Heart right ventricle (tissue), 16 donors: Measurements from ENCODE around the gene CAD. TPM values are rescaled to one million over a fixed set of nuclear protein-coding genes. Genes with fewer than 3 reads are reported as not detected.
A peak's percentile ranks its signal among the peaks of the same experiment; 100 is the strongest.

Experiments
- ATAC-seq, 8 donors: fragments of 200-7000 bp; cut with Tn5 transposase; one replicate each; pipeline ENCODE4 v1.9.1; 2020; ENCODE audit warnings: mild to moderate bottlenecking in 8 of 8, moderate library complexity in 8 of 8, moderate number of reproducible peaks in 1 of 8
- DNase-seq, 2 donors: peaks; one replicate each; pipeline ENCODE4 v3.0.0-alpha.2; 2020
- H3K27ac ChIP-seq, 10 donors: fragments of 200-600 bp; sonication (generic) in 2 of 10; one replicate each; pipeline versions ENCODE4 v1.5.0 to v1.8.0; 2020 to 2022; ENCODE audit warnings: mild to moderate bottlenecking in 3 of 10
- H3K27me3 ChIP-seq, 7 donors: fragments of 200-600 bp; one replicate each; pipeline ENCODE4 v1.8.0; 2021 to 2022; ENCODE audit warnings: mild to moderate bottlenecking in 2 of 7
- H3K36me3 ChIP-seq, 9 donors: fragments of 200-600 bp; sonication (generic) in 1 of 9; one replicate each; pipeline versions ENCODE4 v1.5.0 to v1.8.0; 2020 to 2022; ENCODE audit warnings: mild to moderate bottlenecking in 2 of 9
- H3K4me1 ChIP-seq, 9 donors: fragments of 200-600 bp; sonication (generic) in 1 of 9; one replicate each; pipeline versions ENCODE4 v1.5.0 to v1.8.0; 2020 to 2022; ENCODE audit warnings: mild to moderate bottlenecking in 4 of 9
- H3K4me3 ChIP-seq, 10 donors: fragments of 200-600 bp; sonication (generic) in 2 of 10; one replicate each; pipeline versions ENCODE4 v1.5.0 to v1.8.0; 2020 to 2022; ENCODE audit warnings: mild to moderate bottlenecking in 7 of 10, moderate library complexity in 2 of 10
- H3K9me3 ChIP-seq, 11 donors: fragments of 200-600 bp in 10 of 11; sonication (generic) in 2 of 11; one replicate each; pipeline versions ENCODE4 v1.5.0 to v1.8.0; 2013 to 2022; ENCODE audit warnings: mild to moderate bottlenecking in 2 of 11, control low read depth in 1 of 11, moderate library complexity in 1 of 11
- WGBS, 2 donors: extraction: QIAGEN DNeasy Blood & Tissue Kit; methylation state at CpG; one replicate each; pipeline ENCODE4 v1.1.7; 2013; ENCODE audit warnings: inconsistent platforms in 1 of 2; 5-methylcytosine and 5-hydroxymethylcytosine counted together
- intact Hi-C, 10 donors: fragments of 100-400 bp; cut with DNase I; formaldehyde crosslinking; loops; one replicate each; pipeline versions ENCODE4 v1.11.1 to v1.14.2; 2022
- polyA plus RNA-seq, 2 donors: library from polyadenylated mRNA; stranded (reverse); fragments of 200-250 nt; gene quantifications; one replicate each; pipeline ENCODE4 v1.2.3, GENCODE V29; 2013
- total RNA-seq, 10 donors: library from RNA; stranded (reverse); fragmentation: NEBNext Ultra II Directional in 3 of 10; extraction: Animal tissue kit (Norgen Biotek cat#: 25700) in 3 of 10; gene quantifications; one replicate each; pipeline versions ENCODE4 v1.2.1 to v1.2.4, GENCODE V29; 2021 to 2023
- TF ChIP-seq, protein P1 (sequence below), 9 donors: fragments of 200-600 bp; sonication (generic) in 2 of 9; IDR thresholded peaks; one replicate each; pipeline versions ENCODE4 v1.5.0 to v1.8.0; 2021 to 2022; ENCODE audit warnings: antibody characterized with exemption in 9 of 9, mild to moderate bottlenecking in 5 of 9, moderate library complexity in 1 of 9
- donor health status: Arrhythmogenic right ventricular cardiomyopathy.
- donor health status: ischemic (EF 13 %, LVEDD 7.1; RV severe dilation, severe dysfunction).
- donor health status: healthy with polysubstance abuse.
- donor health status: DM: no; HTN: yes; CAD: no.
- donor health status: DM: no; HTN: no; CAD: no.
- donor health status: ischemic (EF 25% LVEDD 6.9; RV normal size, moderate dysfunction).
- donor health status: ischemic (EF 25% LVEDD 5.7; RV mildly dilated, moderate dysfunction).
- donor health status: healthy.
- donor health status: DM: yes; HTN: yes; CAD: no.
- donor health status: Ischemic cardiomyopathy.
- donor health status: ischemic (EF 35%, LVEDD 5.7; RV mildly dilated, moderate dysfunction).
- donor health status: nonischemic (EF 11% LVEDD 7.7; RV severe dilation, severe dysfunction).
- donor health status: DM: yes; HTN: yes; CAD: no.
- donor health status: PGD.
- donor health status: ischemic (EF 29% LVEDD 5.4; RV normal size, mild dysfunction).
- donor health status: nonischemic (EF 23%, LVEDD 6.1; RV moderate dilation, normal function).

Gene CAD
- total and polyA plus RNA-seq, 12 donors = 6.1 to 10.6 (median 7.6) TPM

DNA sequence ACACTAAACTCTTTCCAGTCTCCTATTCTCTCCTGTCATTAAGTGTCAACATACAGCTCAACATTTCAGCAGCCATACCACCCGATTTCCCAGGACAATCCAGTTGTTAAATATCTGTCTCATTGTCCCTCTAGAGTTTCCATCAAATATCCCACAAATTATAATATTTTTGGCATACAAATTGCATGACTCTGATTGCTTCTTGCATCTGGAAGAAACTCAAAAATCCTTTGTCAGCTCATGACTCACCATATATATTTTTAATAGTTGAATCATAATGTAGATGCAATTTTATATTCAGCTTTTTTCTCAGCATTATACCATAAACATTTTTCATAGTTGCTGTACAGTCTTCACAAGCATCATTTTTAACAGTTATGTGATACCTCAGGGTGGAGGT lies 38.5 kb downstream of the CAD start:
- Histone ChIP-seq H3K9me3 (no peaks in the 10 kb centered on the region), H3K4me3 (no peak overlapping the region), H3K4me1 (peaks cover 0 to 13% (median 4%) of the 10 kb centered on the region in 9 donors), H3K27ac (no peak overlapping the region), H3K27me3 (peaks cover 0 to 72% (median 61%) of the 10 kb centered on the region in 7 donors), H3K36me3 (no peaks in the 10 kb centered on the region)
- intact Hi-C loops = loop anchor here in 1 of 10 donors (10.0 kb wide), 1 partner anchor 49 kb away; the partner anchor contains the start of gene UCN
- DNase-seq = no peak
- TF ChIP-seq, protein P1, sequence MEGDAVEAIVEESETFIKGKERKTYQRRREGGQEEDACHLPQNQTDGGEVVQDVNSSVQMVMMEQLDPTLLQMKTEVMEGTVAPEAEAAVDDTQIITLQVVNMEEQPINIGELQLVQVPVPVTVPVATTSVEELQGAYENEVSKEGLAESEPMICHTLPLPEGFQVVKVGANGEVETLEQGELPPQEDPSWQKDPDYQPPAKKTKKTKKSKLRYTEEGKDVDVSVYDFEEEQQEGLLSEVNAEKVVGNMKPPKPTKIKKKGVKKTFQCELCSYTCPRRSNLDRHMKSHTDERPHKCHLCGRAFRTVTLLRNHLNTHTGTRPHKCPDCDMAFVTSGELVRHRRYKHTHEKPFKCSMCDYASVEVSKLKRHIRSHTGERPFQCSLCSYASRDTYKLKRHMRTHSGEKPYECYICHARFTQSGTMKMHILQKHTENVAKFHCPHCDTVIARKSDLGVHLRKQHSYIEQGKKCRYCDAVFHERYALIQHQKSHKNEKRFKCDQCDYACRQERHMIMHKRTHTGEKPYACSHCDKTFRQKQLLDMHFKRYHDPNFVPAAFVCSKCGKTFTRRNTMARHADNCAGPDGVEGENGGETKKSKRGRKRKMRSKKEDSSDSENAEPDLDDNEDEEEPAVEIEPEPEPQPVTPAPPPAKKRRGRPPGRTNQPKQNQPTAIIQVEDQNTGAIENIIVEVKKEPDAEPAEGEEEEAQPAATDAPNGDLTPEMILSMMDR (IDR thresholded peaks at IDR 0.05) = no peak
- ATAC-seq = no peak
- WGBS, 2 donors = 15 to 28% methylated on average over 1 of the region's 1 CpG

DNA sequence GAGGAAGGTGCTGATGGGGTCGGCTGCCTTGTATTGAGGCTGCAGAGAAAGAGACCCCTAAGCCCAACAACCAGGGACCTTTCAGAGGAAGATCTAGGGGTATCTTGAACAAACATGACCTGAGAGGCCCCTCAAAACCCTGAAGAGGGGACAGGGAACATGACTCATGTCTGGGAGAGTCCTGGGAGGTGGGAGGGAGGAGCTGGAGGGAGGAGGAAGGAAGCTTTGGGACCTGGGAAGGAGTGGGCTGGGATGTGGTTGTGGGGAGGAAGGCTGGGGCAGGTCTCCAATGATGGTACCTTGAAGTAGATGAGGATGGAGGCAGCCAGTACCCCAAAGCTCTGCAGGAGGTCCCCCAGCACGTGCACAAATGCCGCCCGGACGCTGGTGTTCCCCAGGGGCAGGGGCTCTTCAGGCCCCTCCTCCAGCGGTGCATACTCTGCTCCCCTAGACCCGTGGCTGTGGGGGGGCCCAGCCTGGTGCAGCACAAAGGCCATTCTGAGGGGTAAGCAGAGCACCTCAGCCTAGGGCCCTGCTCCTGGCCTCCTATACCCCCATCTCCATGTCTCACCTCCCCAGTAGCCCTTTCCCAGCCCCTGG lies 39.8 kb downstream of the CAD start:
- no peaks in the 10 kb centered on the region for H3K9me3 ChIP-seq
- no peaks in the 10 kb centered on the region for H3K36me3 ChIP-seq
- H3K27ac ChIP-seq = no peak overlapping the region
- intact Hi-C loops = loop anchor here in 1 of 10 donors (10.0 kb wide), 1 partner anchor 48 kb away; the partner anchor contains the start of gene UCN
- WGBS, 2 donors = 62 to 81% methylated on average over 7 of the region's 7 CpGs
- TF ChIP-seq, protein P1 (IDR thresholded peaks at IDR 0.05) = no peak
- peaks cover 0 to 74% (median 66%) of the 10 kb centered on the region in 7 donors for H3K27me3 ChIP-seq
- no peak overlapping the region for H3K4me3 ChIP-seq
- ATAC-seq (no peak), DNase-seq (no peak)
- H3K4me1 ChIP-seq = peaks cover 0 to 19% (median 6%) of the 10 kb centered on the region in 9 donors

DNA sequence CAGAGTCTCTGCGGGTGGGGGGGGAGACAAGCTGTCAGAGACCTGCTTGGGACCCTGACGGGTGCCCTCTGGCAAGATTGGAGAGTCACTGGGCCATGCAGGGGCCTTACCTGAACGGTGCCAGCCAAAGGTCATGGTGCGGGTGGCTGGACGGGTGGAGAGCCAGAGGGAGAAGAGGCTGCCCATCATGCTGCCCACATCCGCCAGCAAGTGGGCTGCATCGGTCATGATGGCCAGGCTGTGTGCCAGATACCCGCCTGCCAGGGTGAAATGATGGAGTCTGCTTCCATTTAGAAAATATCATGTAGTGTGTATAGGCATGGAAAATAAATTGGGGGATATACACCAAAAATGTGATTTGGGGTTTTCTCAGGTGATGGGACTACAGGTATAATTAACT lies 40.9 kb downstream of the CAD start:
- intact Hi-C loops = loop anchor here in 1 of 10 donors (10.0 kb wide), 1 partner anchor 47 kb away; the partner anchor contains the start of gene UCN
- Histone ChIP-seq H3K27me3 (peaks cover 0 to 85% (median 74%) of the 10 kb centered on the region in 7 donors), H3K4me3 (no peak overlapping the region), H3K27ac (no peak overlapping the region), H3K4me1 (peaks cover 0 to 27% (median 15%) of the 10 kb centered on the region in 9 donors), H3K36me3 (no peaks in the 10 kb centered on the region), H3K9me3 (no peaks in the 10 kb centered on the region)
- TF ChIP-seq, protein P1 (IDR thresholded peaks at IDR 0.05) = no peak
- ATAC-seq = no peak
- no peak for DNase-seq
- 83 to 88% methylated on average over 8 of the region's 8 CpGs for WGBS, 2 donors

DNA sequence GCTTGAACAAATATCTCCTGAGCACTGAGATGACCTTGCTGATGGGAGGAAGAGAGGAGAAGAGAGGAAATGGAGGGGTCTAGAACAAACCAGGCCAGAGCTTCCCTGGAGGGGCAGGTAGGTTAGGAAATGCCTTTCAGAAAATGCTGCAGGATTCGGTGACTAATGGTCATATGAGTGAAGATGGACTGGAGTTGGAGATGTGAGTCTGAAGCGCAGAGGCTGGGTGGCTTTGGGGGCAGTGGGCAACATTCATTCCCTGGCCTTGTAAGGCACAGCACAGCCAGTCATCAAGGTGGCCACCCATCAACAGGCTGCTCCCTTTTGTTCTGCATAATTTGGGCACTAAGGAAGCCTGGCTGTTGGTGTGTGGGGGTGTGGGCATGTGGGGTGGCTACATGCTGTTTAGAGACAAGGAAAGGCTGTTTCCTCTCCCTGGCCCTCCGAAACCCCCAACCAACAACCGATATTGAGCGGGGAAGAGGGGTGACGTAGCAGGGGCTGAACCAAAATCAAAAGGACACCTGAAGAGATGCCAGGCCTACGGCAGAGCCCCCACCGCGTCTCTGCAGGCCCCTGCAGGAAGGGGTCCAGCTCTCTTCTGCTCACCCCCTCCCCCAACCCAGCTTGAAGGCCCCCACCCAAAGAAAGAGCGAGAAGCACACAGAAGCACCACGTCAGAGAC lies 44.2 kb downstream of the CAD start:
- Histone ChIP-seq H3K36me3 (no peaks in the 10 kb centered on the region), H3K27ac (no peak overlapping the region), H3K27me3 (peaks cover 0 to 92% (median 84%) of the 10 kb centered on the region in 7 donors), H3K4me3 (peak overlapping the region in 6 of 10 donors; percentile 61 to 68 (median 64)), H3K9me3 (no peaks in the 10 kb centered on the region), H3K4me1 (peaks cover 0 to 40% (median 34%) of the 10 kb centered on the region in 9 donors)
- ATAC-seq (no peak), DNase-seq (no peak)
- TF ChIP-seq, protein P1 (IDR thresholded peaks at IDR 0.05) = no peak
- WGBS, 2 donors = 42 to 45% methylated on average over 11 of the region's 11 CpGs
- intact Hi-C loops = loop anchor here in 2 of 10 donors (5.0 to 10.0 kb wide), 2 partner anchors 46 to 307 kb away; partner anchors contain the start of gene UCN (in 1 of the 2)
